Measurements from ENCODE around the gene IRF2BPL. TPM values are rescaled to one million over a fixed set of nuclear protein-coding genes. Genes with fewer than 3 reads are reported as not detected.

The IRF2BPL gene
- total RNA-seq, 1 donor from 2014 or later = 14.5 TPM

DNA sequence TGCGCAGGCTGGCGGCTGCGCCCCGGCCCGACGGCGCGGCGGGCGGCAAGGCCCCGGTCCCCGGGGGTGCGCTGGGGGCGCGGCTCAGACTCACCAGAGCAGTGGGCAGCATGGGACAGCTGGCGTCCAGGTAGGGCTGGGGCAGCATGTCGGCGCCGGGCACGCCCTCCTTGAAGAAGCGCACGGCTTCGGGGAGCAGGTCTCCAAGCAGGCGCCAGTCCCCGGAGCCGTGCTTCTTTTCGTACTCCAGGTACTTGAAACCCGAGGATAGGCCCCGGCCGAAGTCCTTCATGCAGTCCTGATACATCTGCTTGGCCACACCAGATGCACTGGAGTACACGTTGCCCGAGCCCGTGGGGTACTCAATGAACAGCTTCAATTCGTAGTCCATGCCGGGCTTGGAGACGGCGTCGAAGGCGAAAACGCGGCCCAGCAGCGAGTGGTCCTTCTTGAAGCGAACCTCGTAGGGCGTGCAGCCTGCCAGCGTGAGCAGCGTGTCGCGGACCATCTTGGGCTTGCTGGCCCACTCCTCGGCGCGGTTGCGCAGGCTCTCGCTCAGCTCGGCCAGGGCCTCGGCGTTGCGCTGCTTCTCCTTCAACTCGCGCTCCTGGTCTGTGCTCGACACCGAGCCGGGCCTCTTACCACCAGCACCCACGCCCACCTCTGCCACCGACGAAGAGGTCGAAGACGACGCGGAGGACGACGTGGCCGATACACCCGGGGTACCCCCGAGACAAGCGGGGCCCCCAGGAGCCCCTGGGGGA, 2.2 kb downstream of the IRF2BPL start:
- ATAC-seq (ENCODE audit: low read depth) (no peak), DNase-seq (no peak)
- peak overlapping the region; percentile 70 for H3K4me3 Mint-ChIP-seq
- H3K9me3 Mint-ChIP-seq = no peaks in the 10 kb centered on the region
- H3K27me3 Mint-ChIP-seq = no peaks in the 10 kb centered on the region
- no peak overlapping the region for H3K27ac Mint-ChIP-seq
- ChIA-PET POLR2A (interaction anchor here (1.0 to 6.2 kb wide), 8 partner anchors 9 to 96 kb away, joined by 3 to 149 read pairs (median 38); no protein-coding TSS in a partner anchor), CTCF (interaction anchor here (1.2 to 3.1 kb wide), 3 partner anchors 27 to 79 kb away, joined by 4 to 30 read pairs (median 10); no protein-coding TSS in a partner anchor)
- intact Hi-C loops (cut with micrococcal nuclease) = loop anchor here (5.0 kb wide), 1 partner anchor 351 kb away; the partner anchor contains the start of genes SAMD15 and TMED8
- peaks cover 50% of the 10 kb centered on the region for H3K4me1 Mint-ChIP-seq
- TF ChIP-seq, protein P1, sequence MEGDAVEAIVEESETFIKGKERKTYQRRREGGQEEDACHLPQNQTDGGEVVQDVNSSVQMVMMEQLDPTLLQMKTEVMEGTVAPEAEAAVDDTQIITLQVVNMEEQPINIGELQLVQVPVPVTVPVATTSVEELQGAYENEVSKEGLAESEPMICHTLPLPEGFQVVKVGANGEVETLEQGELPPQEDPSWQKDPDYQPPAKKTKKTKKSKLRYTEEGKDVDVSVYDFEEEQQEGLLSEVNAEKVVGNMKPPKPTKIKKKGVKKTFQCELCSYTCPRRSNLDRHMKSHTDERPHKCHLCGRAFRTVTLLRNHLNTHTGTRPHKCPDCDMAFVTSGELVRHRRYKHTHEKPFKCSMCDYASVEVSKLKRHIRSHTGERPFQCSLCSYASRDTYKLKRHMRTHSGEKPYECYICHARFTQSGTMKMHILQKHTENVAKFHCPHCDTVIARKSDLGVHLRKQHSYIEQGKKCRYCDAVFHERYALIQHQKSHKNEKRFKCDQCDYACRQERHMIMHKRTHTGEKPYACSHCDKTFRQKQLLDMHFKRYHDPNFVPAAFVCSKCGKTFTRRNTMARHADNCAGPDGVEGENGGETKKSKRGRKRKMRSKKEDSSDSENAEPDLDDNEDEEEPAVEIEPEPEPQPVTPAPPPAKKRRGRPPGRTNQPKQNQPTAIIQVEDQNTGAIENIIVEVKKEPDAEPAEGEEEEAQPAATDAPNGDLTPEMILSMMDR (IDR thresholded peaks at IDR 0.05) = no peak
- H3K36me3 Mint-ChIP-seq (ENCODE audit: low read depth) = peaks cover 22% of the 10 kb centered on the region

DNA sequence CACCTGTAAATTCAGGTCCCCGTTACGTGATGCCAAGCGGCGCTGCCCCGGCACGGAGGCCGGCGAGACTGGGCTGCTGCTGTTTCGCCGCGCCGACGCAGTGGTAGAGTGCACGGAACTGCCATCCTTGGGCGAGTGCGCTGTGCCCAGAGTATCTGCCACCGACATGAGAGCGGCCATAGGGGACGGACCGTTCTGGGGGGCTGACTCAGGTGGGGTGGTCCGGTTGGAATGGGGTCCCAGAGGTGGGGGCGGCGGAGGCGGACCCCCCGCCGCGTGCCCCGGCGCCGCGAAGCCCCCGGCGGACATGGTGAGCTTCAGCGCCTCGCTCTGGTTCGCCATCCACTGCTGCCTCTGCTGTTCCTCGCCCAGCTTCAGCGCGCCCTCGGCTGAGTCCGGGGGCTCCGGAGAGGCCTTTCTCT, 2.8 kb downstream of the IRF2BPL start:
- no peaks in the 10 kb centered on the region for H3K27me3 Mint-ChIP-seq
- TF ChIP-seq, protein P1 (IDR thresholded peaks at IDR 0.05) = no peak
- POLR2A ChIA-PET = interaction anchor here (1.9 to 6.2 kb wide), 4 partner anchors 15 to 64 kb away, joined by 5 to 149 read pairs (median 78); no protein-coding TSS in a partner anchor
- H3K4me1 Mint-ChIP-seq = peaks cover 50% of the 10 kb centered on the region
- peak overlapping the region; percentile 28 for H3K4me3 Mint-ChIP-seq
- peaks cover 22% of the 10 kb centered on the region for H3K36me3 Mint-ChIP-seq (ENCODE audit: low read depth)
- no peak overlapping the region for H3K27ac Mint-ChIP-seq
- CTCF ChIA-PET = no interaction called here
- DNase-seq = no peak
- no peak for ATAC-seq (ENCODE audit: low read depth)
- intact Hi-C loops (cut with micrococcal nuclease) = loop anchor here (5.0 kb wide), 1 partner anchor 352 kb away; the partner anchor contains the start of genes SAMD15 and TMED8
- H3K9me3 Mint-ChIP-seq = no peaks in the 10 kb centered on the region

DNA sequence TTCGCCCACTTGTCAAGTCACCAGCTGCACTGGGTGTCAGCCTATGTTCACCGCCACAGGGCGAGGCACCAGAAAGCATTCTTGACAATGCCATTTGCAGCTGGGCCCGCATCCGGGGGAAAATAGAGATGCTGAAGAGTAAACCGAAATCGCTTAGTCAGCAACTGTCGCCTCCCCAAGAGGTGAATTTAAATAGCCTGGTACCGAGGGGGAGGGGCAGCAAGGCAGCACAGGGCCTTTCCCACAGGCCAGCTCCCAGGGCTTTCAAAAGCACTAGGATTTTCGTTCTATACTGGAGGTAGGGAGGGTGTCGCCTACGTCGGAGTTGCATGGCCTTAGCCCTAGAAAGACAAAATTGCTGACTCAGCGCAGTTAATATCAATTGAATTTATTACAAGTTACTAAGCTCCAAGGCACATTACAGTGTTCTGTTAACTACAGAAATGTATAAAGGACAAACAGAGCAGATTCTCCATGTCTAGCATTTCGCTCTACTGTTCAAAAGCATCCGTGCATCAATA, 4.3 kb downstream of the IRF2BPL start:
- ATAC-seq (ENCODE audit: low read depth) (no peak), DNase-seq (no peak)
- intact Hi-C loops (cut with micrococcal nuclease) = no loop called here
- TF ChIP-seq, protein P1 (IDR thresholded peaks at IDR 0.05) = no peak
- H3K4me1 Mint-ChIP-seq = peaks cover 43% of the 10 kb centered on the region
- POLR2A ChIA-PET = interaction anchor here (0.6 to 2.1 kb wide), 9 partner anchors 12 to 103 kb away, joined by 3 to 17 read pairs (median 5); no protein-coding TSS in a partner anchor
- no peaks in the 10 kb centered on the region for H3K9me3 Mint-ChIP-seq
- no peaks in the 10 kb centered on the region for H3K27me3 Mint-ChIP-seq
- peaks cover 22% of the 10 kb centered on the region for H3K36me3 Mint-ChIP-seq (ENCODE audit: low read depth)
- CTCF ChIA-PET = interaction anchor here (0.9 to 1.9 kb wide), 4 partner anchors 39 to 71 kb away, joined by 3 to 6 read pairs (median 3); no protein-coding TSS in a partner anchor
- peak overlapping the region; percentile 1 for H3K4me3 Mint-ChIP-seq
- H3K27ac Mint-ChIP-seq = no peak overlapping the region

DNA sequence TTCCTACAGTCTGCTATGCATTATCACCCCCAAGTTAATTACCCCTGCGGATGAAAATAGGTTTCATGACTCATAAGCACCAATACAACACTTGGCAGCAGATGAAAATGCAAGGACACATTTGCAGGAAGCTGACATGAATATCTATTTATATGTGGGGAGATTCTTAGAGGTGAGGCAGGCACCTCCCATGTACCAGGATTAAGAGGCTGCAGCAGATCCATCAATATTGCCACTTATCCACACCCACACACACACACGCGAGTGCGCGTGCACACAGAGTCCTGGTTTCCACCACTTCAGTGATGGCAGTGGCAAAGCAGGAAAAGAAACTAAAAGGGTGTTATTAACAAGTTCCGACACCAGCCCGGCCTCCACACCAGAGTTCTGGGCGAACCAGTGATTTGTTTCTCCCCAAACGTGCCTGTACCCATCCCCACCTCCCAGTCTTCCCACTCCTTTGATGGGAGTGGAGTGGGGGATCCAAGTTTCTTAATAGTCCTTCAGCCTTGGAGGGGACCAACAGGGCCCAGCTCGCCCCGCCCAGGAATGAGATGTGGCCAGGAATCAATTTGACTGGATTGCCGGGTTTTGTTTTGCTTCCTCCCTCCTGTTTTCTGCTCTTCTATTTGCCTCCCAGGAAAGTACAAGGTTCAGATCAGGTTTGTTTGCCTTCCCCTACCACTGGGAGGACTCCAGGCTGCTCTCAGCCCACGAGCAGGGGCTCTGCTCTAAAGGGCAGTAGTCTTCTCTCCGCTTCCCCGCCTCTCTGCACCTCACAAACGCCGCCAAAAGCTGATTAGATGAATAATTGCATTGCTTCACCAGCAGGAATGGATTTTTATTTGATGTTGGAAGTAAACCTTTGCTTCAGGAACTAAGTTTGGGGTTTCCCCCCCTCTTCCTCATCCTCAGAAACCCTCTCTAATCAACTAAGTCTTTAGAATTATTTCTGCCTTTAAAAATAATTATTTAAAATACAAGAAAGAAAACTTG, 5.2 kb downstream of the IRF2BPL start:
- ChIA-PET CTCF (interaction anchor here (1.2 to 1.9 kb wide), 2 partner anchors 38 to 61 kb away, joined by 3 to 6 read pairs; no protein-coding TSS in a partner anchor), POLR2A (interaction anchor here (0.6 to 2.1 kb wide), 6 partner anchors 17 to 69 kb away, joined by 3 to 17 read pairs (median 5); no protein-coding TSS in a partner anchor)
- Mint-ChIP-seq H3K4me3 (no peak overlapping the region), H3K27ac (peak overlapping the region; percentile 4), H3K9me3 (no peaks in the 10 kb centered on the region), H3K36me3 (ENCODE audit: low read depth) (peaks cover 19% of the 10 kb centered on the region), H3K27me3 (no peaks in the 10 kb centered on the region), H3K4me1 (peaks cover 36% of the 10 kb centered on the region)
- intact Hi-C loops (cut with micrococcal nuclease) = no loop called here
- ATAC-seq (ENCODE audit: low read depth) (no peak), DNase-seq (no peak)
- TF ChIP-seq, protein P1 (IDR thresholded peaks at IDR 0.05) = no peak

Measured in activated B cell treated with CpG ODN at 0.5 μM for 24 hours (primary cell).